ENCODE measurements around the gene FBLN1.
"Not testable (repeated sequence)": the region's sequence is repeated elsewhere in the genome, so short reads cannot be mapped to it uniquely, and the experiment has no call there.

FBLN1 gene

DNA sequence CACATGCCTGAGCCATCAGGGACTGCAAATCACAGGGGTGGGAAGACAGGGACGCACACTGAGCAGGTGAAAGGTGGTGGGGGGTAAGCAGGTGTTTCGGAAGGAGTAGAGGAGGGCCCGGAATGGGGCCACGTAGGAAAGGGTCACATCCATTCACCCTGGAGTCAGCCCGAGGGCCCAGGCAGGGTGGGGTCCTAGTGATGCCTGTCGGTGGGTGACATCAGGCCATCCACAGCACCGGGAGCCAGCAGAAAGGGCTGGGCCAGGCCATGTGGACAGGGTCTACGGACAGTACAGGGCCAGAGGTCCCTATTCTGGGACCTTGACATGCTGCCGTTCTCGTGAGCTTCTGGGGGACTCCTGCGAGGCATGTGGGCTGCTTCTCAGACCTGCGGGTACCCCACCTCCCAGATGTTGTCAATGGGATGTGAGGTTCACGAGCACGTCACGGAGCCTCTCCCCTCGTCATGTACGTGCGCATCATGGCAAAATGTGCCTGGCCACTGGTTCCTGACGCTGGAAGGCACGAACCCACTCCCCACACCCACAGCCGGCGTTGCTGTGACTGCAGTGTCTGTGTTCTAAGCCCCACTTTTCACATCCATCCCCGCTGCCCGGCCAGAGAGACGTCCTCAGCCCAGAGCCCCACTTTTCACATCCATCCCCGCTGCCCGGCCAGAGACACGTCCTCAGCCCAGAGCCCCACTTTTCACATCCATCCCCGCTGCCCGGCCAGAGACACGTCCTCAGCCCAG lies 84.1 kb downstream of the FBLN1 start:
- no peak for DNase-seq

DNA sequence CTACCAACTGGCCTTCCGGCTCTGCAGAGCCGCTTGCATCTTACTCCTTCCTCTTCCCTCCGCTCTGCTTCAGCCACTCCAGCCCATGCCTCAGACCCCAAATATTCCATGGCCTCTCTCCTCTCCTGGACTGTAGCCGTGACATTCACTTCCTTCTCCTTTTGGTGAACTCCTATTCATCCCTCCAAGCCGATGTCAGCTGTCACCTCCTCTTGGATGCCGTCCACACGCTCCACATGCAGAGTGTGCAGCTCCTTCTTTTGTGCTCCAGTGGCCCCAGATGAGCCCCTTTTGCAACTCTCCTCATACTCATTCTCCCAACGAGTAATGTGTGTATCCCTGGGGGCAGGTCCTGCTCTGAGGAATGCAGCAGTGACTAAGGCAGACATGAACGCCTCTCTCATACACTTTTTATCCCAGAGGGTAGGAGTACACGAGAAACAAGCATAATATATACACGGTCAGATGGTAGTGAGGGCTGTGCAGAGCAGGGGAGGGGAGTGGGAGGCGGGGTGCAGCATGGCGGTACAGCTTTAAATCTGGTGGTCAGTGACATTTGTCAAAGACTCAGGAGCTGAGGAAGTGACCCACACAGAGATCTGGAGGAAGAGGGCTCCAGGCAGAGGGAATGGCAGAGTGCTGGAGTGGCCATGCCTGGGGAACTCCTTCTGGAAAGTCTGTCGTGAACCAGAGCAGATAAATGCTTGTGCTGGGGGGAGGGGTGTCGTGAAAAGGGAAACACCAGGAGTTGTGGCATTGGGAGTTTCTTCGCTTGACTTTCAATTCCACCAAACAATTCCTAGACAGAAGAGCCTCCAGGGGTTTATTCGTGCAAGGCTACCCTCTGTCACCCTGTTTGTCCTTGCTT lies 85.2 kb downstream of the FBLN1 start:
- DNase-seq = no peak

DNA sequence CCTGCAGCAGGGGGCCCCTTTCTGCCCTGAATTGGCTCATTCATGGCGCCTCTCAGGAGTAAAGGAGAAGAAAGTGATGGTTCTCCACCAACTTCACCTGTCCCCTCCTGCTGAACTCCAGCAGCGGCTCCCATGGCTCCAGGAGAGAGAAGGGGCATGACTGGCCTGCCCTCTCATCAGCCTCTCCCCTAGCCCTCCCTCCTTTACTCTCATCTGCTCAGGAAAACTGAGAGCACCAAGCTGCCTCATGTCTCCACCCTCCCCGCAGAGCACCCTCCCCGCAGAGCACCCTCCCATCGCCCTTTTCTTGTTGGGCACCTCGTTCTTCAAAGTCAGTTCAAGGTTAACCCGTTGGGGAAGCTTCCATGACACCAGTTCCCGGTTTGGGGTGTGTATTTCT lies 86.9 kb downstream of the FBLN1 start:
- DNase-seq = no peak

DNA sequence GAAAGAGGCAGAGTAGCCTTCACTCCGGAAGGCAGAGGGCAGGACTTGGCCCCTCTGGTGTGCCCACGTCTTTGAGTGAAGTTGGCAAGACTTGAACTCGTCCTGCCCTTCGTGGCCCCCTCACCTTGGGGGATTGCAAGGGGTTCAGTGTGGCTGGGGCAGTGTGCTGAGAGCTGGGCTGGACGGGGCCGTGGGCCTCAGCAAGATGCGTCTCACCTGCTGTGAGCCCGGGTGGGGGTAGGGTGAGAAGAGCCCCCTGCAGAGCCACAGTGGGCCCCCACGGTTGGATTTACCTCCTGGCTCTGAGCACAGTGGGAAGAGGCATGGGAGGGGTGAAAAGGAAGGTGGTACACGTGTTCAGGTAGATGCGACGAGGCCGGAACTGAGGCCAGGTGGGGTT lies 87.6 kb downstream of the FBLN1 start:
- no peak for DNase-seq

DNA sequence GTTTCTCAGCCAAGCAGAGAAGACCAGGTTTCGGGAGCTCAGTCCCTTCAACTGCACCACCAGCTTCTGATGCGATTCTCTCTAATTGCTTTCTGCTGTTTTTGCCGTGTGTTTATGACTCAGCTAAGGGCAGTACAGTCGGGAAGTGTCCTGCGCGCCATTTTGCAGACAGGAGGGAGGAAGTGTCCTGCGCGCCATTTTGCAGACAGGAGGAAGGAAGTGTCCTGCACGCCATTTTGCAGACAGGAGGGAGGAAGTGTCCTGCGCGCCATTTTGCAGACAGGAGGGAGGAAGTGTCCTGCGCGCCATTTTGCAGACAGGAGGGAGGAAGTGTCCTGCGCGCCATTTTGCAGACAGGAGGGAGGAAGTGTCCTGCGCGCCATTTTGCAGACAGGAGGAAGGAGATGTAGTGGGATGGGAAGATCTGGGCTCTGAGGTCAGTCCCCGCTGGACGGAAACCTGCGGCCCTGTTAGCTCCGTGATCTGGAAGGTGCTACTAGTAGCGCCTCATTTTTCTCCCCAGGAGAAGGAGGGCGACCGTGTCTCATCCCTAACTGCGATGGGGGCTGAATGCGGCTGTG lies 89.0 kb downstream of the FBLN1 start:
- not testable (repeated sequence) for DNase-seq

DNA sequence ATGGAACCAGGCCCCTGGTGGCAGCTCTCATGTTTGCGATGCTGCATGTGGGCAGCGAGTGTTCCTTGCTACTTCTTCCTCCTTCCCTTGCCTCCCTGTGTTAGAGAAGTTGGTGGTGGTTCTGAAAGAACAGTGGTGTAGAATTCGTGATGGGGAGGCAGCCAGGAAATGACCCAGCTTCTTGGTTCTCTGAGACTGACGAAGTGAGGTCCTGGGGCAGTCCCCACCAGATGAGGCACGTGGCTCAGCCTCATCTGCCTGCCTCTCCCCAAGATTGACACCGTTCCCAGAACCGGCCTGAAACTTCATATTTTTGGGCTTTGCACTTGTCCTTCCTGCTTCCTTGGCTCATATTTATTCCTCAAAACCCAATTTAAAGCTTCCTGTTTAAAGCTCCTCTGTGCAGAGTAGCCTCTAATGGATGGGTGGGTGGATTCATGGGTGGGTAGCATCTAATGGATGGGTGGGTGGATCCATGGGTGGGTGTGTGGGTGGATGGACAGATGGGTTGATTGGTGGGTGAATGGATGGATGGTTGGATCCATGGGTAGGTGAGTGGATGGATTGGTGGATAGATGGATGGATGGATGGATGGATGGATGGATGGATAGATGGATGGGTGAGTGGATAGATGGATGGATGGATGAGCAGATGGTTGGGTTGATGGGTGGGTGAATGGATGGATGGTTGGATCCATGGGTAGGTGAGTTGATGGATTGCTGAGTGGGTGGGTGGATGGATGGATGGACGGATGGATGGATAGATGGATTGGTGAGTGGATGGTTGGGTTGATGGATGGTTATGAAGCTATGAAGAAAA lies 91.6 kb downstream of the FBLN1 start:
- DNase-seq = no peak

DNA sequence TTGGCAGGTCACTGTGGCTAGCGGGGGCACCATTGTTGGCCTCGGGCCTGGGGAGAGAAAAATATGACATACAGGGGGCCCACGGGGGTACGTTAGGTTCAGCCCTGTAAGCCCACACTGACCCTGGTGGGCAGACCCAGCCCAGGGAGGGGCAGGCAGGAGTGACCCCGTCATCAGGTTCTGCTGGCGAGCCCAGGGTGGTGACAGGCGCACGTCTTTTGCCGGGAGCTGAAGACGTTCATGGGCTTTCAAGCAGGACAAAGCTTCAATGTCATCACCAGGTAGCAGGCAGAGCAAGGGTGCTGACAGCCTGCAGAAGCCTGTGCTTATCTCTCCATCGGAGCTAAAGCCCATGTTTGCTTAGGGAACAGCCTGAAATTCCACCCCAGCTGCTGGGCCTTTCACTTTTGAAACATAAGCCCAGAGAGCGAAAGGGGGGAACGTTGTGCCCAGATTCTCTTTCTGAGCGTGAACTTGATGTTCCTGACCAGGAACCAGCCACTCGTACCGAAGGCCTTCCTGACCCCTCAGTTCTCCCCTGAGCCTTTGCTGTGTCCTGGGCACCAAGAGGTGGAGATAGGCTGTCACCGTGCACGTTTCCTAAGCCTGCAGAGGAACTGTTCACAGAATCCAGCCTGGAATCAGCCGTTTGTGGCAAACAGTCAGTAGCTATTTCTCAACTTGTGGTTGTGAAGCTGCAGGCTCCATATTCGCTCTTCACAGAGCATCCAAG lies 94.9 kb downstream of the FBLN1 start:
- DNase-seq = peak; percentile 47 to 48

DNA sequence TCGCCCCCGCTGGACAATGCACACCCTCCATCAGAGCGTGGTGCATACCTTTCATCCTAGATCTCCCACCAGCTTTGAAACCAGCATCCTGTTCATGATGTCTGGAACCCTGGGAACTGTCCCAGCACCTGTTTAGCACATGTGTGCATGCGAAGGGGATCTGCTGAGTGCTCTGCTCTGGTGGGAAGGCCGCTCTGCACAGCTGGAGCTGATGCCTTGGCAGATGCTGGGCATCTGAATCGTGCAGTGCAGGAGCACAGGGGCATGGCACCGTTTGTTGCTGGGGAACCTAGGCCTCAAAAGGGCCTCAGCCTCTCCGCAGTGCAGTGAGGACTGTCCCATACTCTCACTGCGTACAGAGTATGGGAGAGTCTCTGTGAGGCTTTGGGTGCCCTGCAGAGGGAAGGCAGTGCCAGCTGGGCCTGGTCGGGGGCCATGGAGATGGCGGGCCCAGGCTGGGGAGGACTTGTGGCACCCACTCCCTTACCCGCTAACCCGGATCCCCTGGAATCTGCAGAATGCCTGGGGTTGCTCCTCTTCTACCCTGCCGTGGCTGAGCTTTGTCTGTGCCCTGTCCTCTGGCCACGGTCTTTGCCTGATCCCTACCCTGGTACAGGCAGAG lies 96.0 kb downstream of the FBLN1 start:
- DNase-seq = no peak

DNA sequence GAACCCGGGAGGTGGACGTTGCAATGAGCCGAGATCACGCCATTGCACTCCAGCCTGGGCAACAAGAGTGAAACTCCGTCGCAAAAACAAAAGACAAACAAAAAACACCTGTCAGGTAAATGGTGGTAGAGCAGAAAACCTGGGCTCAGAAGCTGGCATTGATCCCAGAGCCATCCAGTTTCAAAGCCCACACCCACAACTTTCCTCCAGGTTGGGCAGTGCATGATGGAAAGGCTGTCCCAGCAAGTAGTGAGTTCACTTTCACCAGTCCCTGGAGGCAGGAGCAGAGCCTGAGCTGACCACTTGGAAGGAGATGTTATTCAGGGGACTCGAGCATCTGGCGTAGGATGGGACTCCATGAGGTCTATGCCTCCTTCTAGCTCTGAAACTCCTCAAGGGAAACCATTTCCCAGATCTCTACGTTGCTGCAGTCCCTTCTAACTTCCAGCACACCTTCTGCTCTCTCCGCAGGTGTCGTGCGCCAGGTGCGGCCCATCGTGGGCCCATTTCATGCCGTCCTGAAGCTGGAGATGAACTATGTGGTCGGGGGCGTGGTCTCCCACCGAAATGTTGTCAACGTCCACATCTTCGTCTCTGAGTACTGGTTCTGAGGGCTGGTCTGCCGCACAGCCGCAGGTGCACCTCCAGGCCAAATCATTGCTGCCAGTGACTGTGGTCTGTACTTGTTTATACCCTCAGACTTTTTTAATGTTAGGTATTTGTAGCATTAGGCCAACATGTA lies 97.3 kb downstream of the FBLN1 start:
- no peak for DNase-seq

DNA sequence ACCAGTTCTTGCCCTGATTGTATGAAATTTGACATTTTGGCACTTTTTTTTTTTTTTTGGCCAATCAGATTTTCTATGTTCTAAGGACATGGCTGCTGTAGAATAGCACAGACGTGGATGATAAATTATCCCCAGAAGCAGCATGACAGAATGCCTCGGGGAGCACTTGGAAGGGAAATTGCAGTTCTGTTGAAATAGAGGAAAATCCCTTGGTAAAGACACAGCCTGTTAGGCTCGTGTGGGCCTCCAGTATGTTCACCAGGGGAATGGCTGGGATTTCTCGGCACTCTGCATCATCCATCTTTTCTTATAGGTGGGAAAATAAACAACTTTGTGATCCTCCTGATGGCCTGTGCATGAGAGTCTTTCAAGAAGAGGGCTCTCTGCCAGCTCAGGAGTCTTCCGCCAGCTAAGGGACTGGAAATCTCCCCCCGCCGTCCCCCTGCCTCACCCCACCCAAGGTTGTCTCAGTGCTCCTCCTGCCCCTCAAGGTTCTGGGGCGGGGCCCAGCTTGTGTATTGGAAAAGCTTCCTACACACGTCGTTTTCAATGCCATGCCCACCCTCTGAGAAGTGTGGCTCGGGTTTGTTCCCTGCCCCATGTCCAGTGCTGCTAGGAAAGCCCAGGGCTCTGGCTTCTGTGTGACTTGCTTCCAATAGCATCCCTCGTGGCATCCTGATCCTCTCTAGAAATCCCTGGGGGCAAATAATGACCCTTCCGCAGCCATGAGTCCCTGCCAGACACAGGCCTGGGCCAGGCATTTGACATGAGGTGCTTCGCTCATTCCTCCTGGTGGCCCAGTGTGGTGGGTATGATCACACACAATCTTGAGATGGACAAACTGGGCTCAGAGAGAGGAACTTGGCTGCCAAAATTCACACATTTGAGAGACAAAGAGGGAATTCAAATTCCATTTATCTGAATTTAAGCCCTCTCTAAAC lies 98.4 kb downstream of the FBLN1 start:
- no peak for DNase-seq

DNA sequence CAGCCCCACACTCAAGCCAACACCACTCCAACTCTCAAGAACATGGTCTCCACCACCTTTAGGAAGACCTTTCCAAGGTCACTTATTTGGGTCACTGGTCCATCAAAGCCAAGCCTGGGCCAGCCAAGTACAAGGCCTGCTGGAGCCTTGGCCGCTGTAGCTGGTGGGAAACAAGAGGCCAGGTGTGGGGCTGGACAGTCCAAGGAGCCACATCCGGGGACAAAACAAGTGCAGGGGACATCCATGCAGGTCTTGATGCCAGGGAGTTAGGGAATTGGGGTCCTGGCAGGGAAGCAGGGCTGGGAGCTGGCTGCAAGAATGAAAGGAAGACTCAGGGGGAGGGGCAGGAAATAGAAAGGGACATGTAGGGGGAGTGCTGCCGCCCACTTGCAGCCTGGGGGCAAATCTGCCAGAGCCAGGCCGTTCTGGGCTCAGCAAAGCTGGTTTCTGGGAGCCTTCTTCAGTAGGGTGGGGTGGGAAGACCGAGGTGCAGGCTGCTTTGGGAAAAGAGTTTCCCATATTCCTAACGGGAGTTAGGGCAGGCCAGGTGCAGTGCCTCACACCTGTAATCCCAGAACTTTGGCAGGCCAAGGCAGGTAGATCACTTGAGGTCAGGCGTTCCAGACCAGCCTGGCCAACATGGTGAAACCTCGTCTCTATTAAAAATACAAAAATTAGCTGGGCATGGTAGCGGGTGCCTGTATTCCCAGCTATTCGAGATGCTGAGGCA lies 99.5 kb downstream of the FBLN1 start:
- no peak for DNase-seq

DNA sequence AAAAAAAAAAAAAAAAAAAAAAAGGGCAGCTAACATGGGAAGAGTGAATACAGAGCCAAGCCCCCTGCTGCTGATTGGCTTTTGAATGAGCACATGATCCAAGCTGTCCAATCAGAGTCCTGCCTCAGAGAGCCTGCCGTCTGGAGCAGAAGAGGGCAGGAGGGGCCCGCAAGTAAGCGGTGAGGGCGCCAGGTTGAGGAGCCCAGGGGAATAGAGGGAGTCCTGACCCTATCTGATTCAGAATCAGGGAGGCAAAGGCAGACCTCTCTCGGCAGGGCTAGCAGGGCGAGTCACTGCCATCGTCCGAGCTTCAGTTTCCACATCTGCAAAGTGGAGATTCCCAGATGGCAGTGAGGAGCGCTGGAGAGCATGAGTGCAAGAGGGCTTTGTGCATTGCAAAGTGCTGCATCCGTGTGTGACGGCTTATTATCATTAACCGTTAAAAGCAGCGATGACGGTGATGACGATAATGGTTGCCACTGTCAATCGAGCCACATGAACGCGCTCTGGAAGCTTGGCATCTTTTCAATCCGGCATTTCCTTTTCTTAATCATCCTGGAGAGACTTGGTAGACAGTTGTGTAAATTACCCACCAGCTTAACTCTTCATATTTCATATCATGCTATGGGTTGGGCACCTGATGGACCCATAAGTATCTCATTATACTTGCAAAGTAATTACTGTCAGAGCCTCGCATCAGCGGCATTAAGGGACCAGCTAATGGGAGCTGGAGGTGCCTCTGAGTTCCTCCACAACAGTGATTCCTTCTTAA lies 100.3 kb downstream of the FBLN1 start:
- DNase-seq = peak; percentile 91 to 92

DNA sequence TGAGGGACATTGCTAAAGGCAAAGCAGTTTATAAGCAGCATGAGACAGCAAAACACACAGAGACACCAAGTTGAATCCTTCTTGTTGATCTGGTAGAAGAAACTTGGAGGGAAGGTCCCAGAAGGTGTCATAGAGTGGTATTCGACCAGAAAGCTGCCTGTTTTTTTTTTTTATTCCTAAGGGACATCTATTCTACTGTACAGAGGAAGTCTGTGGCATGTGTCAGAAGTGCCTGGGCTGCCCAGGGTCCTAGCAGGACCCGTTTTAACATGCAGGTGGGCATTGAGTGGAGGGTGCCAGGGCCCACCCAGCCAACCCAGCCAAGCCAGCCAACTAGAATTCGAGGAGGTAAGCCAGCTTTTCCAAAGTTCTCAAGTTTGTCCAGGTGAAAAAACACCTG lies 100.9 kb downstream of the FBLN1 start:
- DNase-seq = no peak

DNA sequence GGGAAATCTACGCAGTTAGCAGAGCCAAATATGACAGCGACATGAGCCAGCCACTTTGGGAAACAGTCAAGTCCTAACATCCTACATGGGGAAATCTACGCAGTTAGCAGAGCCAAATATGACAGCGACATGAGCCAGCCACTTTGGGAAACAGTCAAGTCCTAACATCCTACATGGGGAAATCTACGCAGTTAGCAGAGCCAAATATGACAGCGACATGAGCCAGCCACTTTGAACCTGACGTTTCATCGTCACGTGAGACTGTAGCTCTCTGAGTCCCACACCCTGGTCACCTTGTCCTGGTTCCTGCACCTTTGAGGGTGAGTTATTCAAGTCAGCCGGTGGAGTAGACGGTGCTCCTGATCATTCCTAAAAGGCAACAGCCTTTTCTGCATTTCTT lies 105.4 kb downstream of the FBLN1 start:
- not testable (repeated sequence) for DNase-seq

DNA sequence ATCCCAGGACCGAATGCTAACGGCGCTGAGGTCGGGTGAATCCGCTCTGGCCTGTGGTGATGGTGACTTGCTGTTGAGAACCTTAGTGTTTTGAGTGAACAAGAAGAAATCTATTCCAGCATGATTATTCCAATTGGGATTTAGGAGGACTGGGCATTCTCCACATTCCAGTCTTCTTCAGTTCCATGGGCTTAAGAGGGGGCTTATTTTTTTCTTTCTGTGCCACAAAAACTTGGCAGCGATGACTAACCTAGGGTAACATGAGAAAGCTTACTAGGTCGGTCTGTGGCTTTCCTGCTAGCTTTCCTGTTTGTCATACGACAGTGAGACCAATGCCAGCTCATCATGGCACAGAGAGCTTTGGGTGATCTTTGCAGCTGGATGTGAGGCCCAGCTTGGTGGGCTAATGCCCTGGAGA lies 106.1 kb downstream of the FBLN1 start:
- no peak for DNase-seq

DNA sequence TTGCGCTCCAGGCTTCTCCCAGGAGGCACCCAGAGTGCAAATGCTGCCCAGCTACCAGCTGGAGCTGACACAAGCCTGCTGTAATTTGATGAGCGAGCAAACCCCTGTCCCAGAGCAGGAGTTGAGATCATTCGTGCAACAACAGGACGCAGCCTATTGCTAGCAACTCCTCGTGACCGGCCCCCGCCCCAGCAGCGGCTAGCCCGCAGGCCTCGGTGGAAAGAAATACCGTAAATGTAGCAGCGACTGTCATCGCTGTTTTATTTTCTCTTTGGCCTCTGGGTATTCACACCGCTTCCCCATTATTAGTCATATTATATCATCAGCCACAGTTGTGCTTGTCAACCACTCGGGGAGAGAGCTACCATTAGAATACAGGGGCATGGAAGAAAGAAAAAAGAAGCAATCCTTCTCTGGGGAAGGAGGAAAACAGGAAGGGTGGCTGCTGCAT lies 109.8 kb downstream of the FBLN1 start:
- DNase-seq = no peak

DNA sequence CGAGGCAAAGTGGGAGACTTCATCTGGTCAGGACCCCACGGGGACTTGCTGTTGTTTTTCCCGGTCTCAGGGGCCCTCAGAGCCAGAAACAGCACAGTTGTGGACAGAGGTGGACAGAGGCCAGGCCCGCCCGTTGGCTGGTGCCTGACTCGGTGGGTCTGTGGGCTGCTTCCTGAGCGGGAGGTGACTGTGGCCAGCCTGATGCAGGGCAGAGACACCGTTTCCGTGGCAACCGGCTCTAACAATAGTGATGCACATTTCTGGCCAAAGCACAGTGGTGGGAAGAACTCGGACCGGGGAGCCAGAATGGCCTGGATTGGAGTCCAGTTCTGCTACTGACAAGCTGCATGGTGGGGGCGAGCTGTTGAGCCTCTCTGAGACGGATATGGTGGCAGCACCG lies 110.3 kb downstream of the FBLN1 start:
- no peak for DNase-seq

DNA sequence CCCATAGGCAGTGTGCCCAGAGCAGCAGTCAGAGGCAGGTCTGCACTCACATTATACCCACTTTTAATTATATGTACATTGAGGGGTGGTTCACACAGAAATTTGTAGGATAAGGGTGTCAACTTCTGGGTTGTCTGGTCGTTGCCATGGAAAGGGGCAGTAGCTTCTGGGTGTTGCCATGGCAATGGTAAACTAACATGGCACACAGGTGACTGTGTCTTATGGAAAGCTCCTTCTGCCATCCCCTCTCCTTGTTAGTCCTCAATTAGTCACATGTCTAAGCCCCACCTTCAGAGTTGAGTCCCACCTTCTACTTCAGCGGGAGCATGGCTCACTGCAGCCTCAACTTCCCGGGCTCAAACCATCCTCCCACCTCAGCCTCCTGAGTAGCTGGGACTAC lies 112.7 kb downstream of the FBLN1 start:
- DNase-seq = no peak
